NCI-H1694 treated with DMSO at 0.1 percent for 48 hours (cell line): ENCODE measurements around the gene YJU2.
"Not testable (repeated sequence)": the region's sequence is repeated elsewhere in the genome, so short reads cannot be mapped to it uniquely, and the experiment has no call there.

ENCODE experiments used
- DNase-seq: peaks from one replicate; lab custom pipeline; 2025; lab: John Stamatoyannopoulos, UW

YJU2 gene

GRCh38 chr19:4267901-4268815, 21.3 kb downstream of the YJU2 start:
- no peak for DNase-seq

- no peak for DNase-seq
These were observed 22.0 kb downstream of the YJU2 start for GRCh38 chr19:4268816-4269430.

GRCh38 chr19:4272894-4273293, 26.0 kb downstream of the YJU2 start:
- DNase-seq, result no peak

- DNase-seq, result not testable (repeated sequence)
These were observed 27.4 kb downstream of the YJU2 start for GRCh38 chr19:4274321-4274686.

- no peak for DNase-seq
These were observed 30.4 kb downstream of the YJU2 start for GRCh38 chr19:4277191-4277696.

GRCh38 chr19:4278010-4278409, 31.1 kb downstream of the YJU2 start:
- DNase-seq, result no peak

GRCh38 chr19:4278419-4279266, 31.8 kb downstream of the YJU2 start, which contains the start of gene SHD:
Gene SHD, plus strand, starts transcription at chr19:4279266. Its CDS starts 798 bp downstream, at chr19:4280064.
- peak; percentile 44 for DNase-seq

- DNase-seq, result no peak
These were observed 32.3 kb downstream of the YJU2 start for GRCh38 chr19:4279267-4279529.

- no peak for DNase-seq
These were observed 32.9 kb downstream of the YJU2 start for GRCh38 chr19:4279530-4280422.

GRCh38 chr19:4284176-4284958, 37.5 kb downstream of the YJU2 start:
- no peak for DNase-seq

- DNase-seq, result no peak
These were observed 38.1 kb downstream of the YJU2 start for GRCh38 chr19:4284974-4285373.

GRCh38 chr19:4286141-4286540, 39.3 kb downstream of the YJU2 start:
- DNase-seq, result not testable (repeated sequence)

- DNase-seq, result no peak
These were observed 41.4 kb downstream of the YJU2 start for GRCh38 chr19:4288091-4288777.

- DNase-seq, result no peak
These were observed 44.4 kb downstream of the YJU2 start for GRCh38 chr19:4291184-4291732.

- no peak for DNase-seq
These were observed 45.6 kb downstream of the YJU2 start for GRCh38 chr19:4292515-4292914.

GRCh38 chr19:4294389-4294788, 47.5 kb downstream of the YJU2 start:
- no peak for DNase-seq

- peak; percentile 94 for DNase-seq
These were observed 49.3 kb downstream of the YJU2 start for GRCh38 chr19:4295972-4296771.

- no peak for DNase-seq
These were observed 51.3 kb downstream of the YJU2 start for GRCh38 chr19:4297901-4298809.
